ENCODE measurements around the gene NOD2. TPM values are rescaled to one million over a fixed set of nuclear protein-coding genes. Genes with fewer than 3 reads are reported as not detected.

The NOD2 gene
- total RNA-seq, 1 experiment from 2014 or later: 0.17 TPM

DNA sequence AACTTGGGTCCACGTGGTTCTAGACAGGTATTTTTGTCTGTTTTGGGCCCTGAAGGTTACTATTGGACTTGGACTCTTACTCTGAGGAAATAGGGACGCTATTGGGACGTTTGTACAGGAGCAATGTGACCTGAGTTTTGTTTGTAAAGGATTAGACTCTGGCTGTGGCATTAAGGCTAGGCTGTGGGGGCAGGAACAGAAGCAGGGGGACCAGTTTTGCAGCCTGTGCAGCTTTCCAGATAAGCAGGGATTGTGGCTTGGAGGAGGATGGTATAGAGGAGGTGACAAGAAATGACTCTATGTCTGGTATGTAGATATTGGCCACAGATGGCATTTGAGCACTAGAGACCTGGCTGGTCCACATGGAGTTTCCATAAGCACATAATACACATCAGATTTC, 12.8 kb downstream of the NOD2 start:
- H3K9ac ChIP-seq (ENCODE audit: extremely low read depth, insufficient read length, low read length): no peak overlapping the region
- no peaks in the 10 kb centered on the region for H3K79me2 ChIP-seq (ENCODE audit: insufficient read depth, low read length)
- Mint-ChIP-seq H3K27me3 (ENCODE audit: low read depth) (peaks cover 3% of the 10 kb centered on the region), H3K9me3 (peaks cover 18 to 19% of the 10 kb centered on the region in 2 experiments), H3K4me1 (no peaks in the 10 kb centered on the region), H3K4me3 (no peak overlapping the region), H3K27ac (no peak overlapping the region), H3K36me3 (ENCODE audit: insufficient read depth in 1 of 3, low read depth in 3 of 3) (peaks cover 6 to 14% (median 13%) of the 10 kb centered on the region in 3 experiments)
- H3K27me3 ChIP-seq (ENCODE audit: insufficient read depth, low read length): no peaks in the 10 kb centered on the region
- no peak for DNase-seq
- TF ChIP-seq, protein P1, sequence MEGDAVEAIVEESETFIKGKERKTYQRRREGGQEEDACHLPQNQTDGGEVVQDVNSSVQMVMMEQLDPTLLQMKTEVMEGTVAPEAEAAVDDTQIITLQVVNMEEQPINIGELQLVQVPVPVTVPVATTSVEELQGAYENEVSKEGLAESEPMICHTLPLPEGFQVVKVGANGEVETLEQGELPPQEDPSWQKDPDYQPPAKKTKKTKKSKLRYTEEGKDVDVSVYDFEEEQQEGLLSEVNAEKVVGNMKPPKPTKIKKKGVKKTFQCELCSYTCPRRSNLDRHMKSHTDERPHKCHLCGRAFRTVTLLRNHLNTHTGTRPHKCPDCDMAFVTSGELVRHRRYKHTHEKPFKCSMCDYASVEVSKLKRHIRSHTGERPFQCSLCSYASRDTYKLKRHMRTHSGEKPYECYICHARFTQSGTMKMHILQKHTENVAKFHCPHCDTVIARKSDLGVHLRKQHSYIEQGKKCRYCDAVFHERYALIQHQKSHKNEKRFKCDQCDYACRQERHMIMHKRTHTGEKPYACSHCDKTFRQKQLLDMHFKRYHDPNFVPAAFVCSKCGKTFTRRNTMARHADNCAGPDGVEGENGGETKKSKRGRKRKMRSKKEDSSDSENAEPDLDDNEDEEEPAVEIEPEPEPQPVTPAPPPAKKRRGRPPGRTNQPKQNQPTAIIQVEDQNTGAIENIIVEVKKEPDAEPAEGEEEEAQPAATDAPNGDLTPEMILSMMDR (conservative IDR thresholded peaks at IDR 0.05): no peak
- no peak overlapping the region for H3T11ph ChIP-seq (ENCODE audit: low read length)
- no peak overlapping the region for H3K56ac ChIP-seq (ENCODE audit: insufficient read length, low read depth, low read length)
- H4K91ac ChIP-seq (ENCODE audit: insufficient read length, low read depth, low read length): no peak overlapping the region
- peaks cover 5% of the 10 kb centered on the region for H3K9me3 ChIP-seq (ENCODE audit: control insufficient read depth, low read depth, low read length)
- H4K8ac ChIP-seq (replicated peaks; ENCODE audit: insufficient read length, low read depth, low read length): no peak overlapping the region
- H2BK12ac ChIP-seq (ENCODE audit: insufficient read length, low read depth, low read length): no peak overlapping the region
- no peak overlapping the region for H4K5ac ChIP-seq (ENCODE audit: insufficient read length, low read depth, low read length)
- no CpG with 5 or more reads among the region's 3 CpGs for WGBS (ENCODE audit: extremely low coverage, insufficient read length, low lambda C conversion rate)
- H2BK5ac ChIP-seq (ENCODE audit: insufficient read length, low read length): no peak overlapping the region
- no peaks in the 10 kb centered on the region for H3K79me1 ChIP-seq (ENCODE audit: insufficient read depth, low read depth, low read length, poor library complexity, severe bottlenecking)
- H2BK15ac ChIP-seq (ENCODE audit: low read depth, low read length): no peak overlapping the region
- no peaks in the 10 kb centered on the region for H3K4me1 ChIP-seq (ENCODE audit: insufficient read depth, low read length)
- no peak overlapping the region for H3K23ac ChIP-seq (ENCODE audit: insufficient read length, low read depth, low read length)
- no peak overlapping the region for H2AK5ac ChIP-seq (ENCODE audit: insufficient read length, low read length)
- no peaks in the 10 kb centered on the region for H3K23me2 ChIP-seq (ENCODE audit: insufficient read length, low read depth, low read length, poor library complexity, severe bottlenecking)
- H4K20me1 ChIP-seq (ENCODE audit: control insufficient read depth, insufficient read depth, insufficient read length): no peaks in the 10 kb centered on the region
- H2BK20ac ChIP-seq (ENCODE audit: low read depth, low read length, poor library complexity, severe bottlenecking): no peak overlapping the region
- no peak overlapping the region for H3K27ac ChIP-seq (ENCODE audit: insufficient read length, low read depth, low read length)
- no peak overlapping the region for H3K18ac ChIP-seq (ENCODE audit: insufficient read length, low read depth, low read length)
- no peak overlapping the region for H3K4me2 ChIP-seq (ENCODE audit: insufficient read depth, insufficient read length, low read length)
- no peak overlapping the region for H3K14ac ChIP-seq (ENCODE audit: insufficient read depth, low read length)
- H2BK120ac ChIP-seq (ENCODE audit: low read depth, low read length, poor library complexity, severe bottlenecking): no peak overlapping the region
- H2AFZ ChIP-seq (ENCODE audit: low read length): no peak overlapping the region
- H3K4ac ChIP-seq (ENCODE audit: low read depth, low read length): no peak overlapping the region

Data from H9 (cell line).